Right renal cortex interstitium (tissue), 3 donors: Measurements from ENCODE around the gene MFSD11. TPM values are rescaled to one million over a fixed set of nuclear protein-coding genes. Genes with fewer than 3 reads are reported as not detected.
"Not testable (repeated sequence)": the region's sequence is repeated elsewhere in the genome, so short reads cannot be mapped to it uniquely, and the experiment has no call there.

Experiments used
- DNase-seq, 3 donors: peaks; one replicate each; pipeline ENCODE4 v3.0.0-alpha.2; 2013; ENCODE audit warnings: low read depth in 3 of 3, low spot score in 2 of 3
- polyA plus RNA-seq, 3 donors: library from polyadenylated mRNA; unstranded; fragments of 120-200 nt; gene quantifications; one replicate each; pipeline ENCODE4 v1.2.1, GENCODE V29; 2013; ENCODE audit not compliant: insufficient read length in 3 of 3

MFSD11 gene
- polyA plus RNA-seq, 3 donors, result 24.6 to 27.7 (median 25.6) TPM

GRCh38 chr17:76707985-76708807 is 29.7 kb upstream of the MFSD11 start:
- DNase-seq, result no peak

GRCh38 chr17:76709077-76709950 is 28.6 kb upstream of the MFSD11 start:
- no peak for DNase-seq

GRCh38 chr17:76709951-76710862 is 27.7 kb upstream of the MFSD11 start:
- DNase-seq, result not testable (repeated sequence)

GRCh38 chr17:76710863-76711611 is 26.9 kb upstream of the MFSD11 start, which contains the start of gene MXRA7:
MXRA7 (minus strand) TSS chr17:76710965; CDS start chr17:76710946, 19 bp downstream.
- DNase-seq, result no peak

GRCh38 chr17:76712321-76712720 is 25.6 kb upstream of the MFSD11 start:
- not testable (repeated sequence) for DNase-seq

- DNase-seq, result no peak
These were observed 24.2 kb upstream of the MFSD11 start for GRCh38 chr17:76713765-76714164.

GRCh38 chr17:76714336-76714735 is 23.6 kb upstream of the MFSD11 start:
- no peak for DNase-seq

GRCh38 chr17:76714822-76715495 is 23.0 kb upstream of the MFSD11 start:
- no peak for DNase-seq

- DNase-seq, result no peak
These were observed 22.5 kb upstream of the MFSD11 start for GRCh38 chr17:76715496-76715830.

GRCh38 chr17:76716146-76716838 is 21.6 kb upstream of the MFSD11 start:
- DNase-seq, result no peak

GRCh38 chr17:76716839-76717215 is 21.1 kb upstream of the MFSD11 start:
- no peak for DNase-seq

GRCh38 chr17:76718516-76718915 is 19.4 kb upstream of the MFSD11 start:
- no peak for DNase-seq

- DNase-seq, result no peak
These were observed 17.7 kb upstream of the MFSD11 start for GRCh38 chr17:76720211-76720610.

GRCh38 chr17:76720941-76721340 is 17.0 kb upstream of the MFSD11 start:
- no peak for DNase-seq

- no peak for DNase-seq
These were observed 16.5 kb upstream of the MFSD11 start for GRCh38 chr17:76721463-76721862.

- no peak for DNase-seq
These were observed 15.6 kb upstream of the MFSD11 start for GRCh38 chr17:76722279-76722678.

GRCh38 chr17:76722977-76723376 is 14.9 kb upstream of the MFSD11 start:
- DNase-seq, result not testable (repeated sequence)

- DNase-seq, result no peak
These were observed 14.1 kb upstream of the MFSD11 start for GRCh38 chr17:76723812-76724211.
